Pancreas (tissue), 10 donors: ENCODE measurements around the gene ZP2. TPM values are rescaled to one million over a fixed set of nuclear protein-coding genes. Genes with fewer than 3 reads are reported as not detected.

ENCODE experiments used
- ATAC-seq, 4 donors: fragments of 200-7000 bp; cut with Tn5 transposase; one replicate each; pipeline versions ENCODE4 v1.8.0 to v1.9.1; 2020; ENCODE audit warnings: mild to moderate bottlenecking in 4 of 4, moderate library complexity in 4 of 4
- DNase-seq, 6 donors: peaks; one replicate each; pipeline ENCODE4 v3.0.0-alpha.2; 2020
- FAIRE-seq: peaks from 2 replicates; lab custom pipeline; 2012; peaks lifted over from hg19 to GRCh38; lab: Jason Lieb, UNC
- H3K27ac ChIP-seq, 4 donors: fragments of 200-600 bp; sonication (generic); 1 replicate in 3 of 4; 2 replicates in 1 of 4; pipeline versions ENCODE4 v1.5.0 to v1.8.0; 2020
- H3K27me3 ChIP-seq, 4 donors: fragments of 200-600 bp; one replicate each; pipeline ENCODE4 v1.8.0; 2021
- H3K36me3 ChIP-seq, 3 donors: fragments of 200-600 bp; sonication (generic) in 1 of 3; one replicate each; pipeline versions ENCODE4 v1.5.0 to v1.8.0; 2020 to 2021
- H3K4me1 ChIP-seq, 3 donors: fragments of 200-600 bp; one replicate each; pipeline ENCODE4 v1.8.0; 2021
- H3K4me3 ChIP-seq, 4 donors: fragments of 200-600 bp; sonication (generic) in 2 of 4; one replicate each; pipeline versions ENCODE4 v1.5.0 to v1.8.0; 2020 to 2021
- H3K9me3 ChIP-seq, 4 donors: fragments of 200-600 bp; one replicate each; pipeline ENCODE4 v1.8.0; 2021
- WGBS, 2 donors: extraction: QIAGEN DNeasy Blood & Tissue Kit; methylation state at CpG; one replicate each; pipeline ENCODE4 v1.1.7; 2013; 5-methylcytosine and 5-hydroxymethylcytosine counted together
- intact Hi-C, 3 donors: fragments of 100-400 bp; cut with DNase I; formaldehyde crosslinking; loops; one replicate each; pipeline versions ENCODE4 v1.11.1 to v1.14.2; 2022
- polyA plus RNA-seq, 2 donors: library from polyadenylated mRNA; stranded (reverse); fragments of 200-250 nt; gene quantifications; one replicate each; pipeline ENCODE4 v1.2.3, GENCODE V29; 2013
- total RNA-seq, 6 donors: library from RNA; stranded (reverse); fragmentation: NEBNext Ultra II Directional in 4 of 6; extraction: Animal tissue kit (Norgen Biotek cat#: 25700) in 4 of 6; gene quantifications; one replicate each; pipeline versions ENCODE4 v1.2.1 to v1.2.4, GENCODE V29; 2021 to 2023
- TF ChIP-seq, protein P1 (sequence below), 4 donors: fragments of 200-600 bp; sonication (generic) in 3 of 4; IDR thresholded peaks; one replicate each; pipeline versions ENCODE4 v1.5.0 to v1.8.0; 2021; ENCODE audit warnings: antibody characterized with exemption in 4 of 4
- donor health status: healthy with polysubstance abuse.
- donor health status: DM: no; HTN: no; CAD: no; lungs with moderate emphysema.
- donor health status: DM: no; HTN: no; CAD: no.
- donor health status: control.
- donor health status: control.
- donor health status: Bipolar disorder and iron deficiency.
- donor health status: DM: yes; HTN: yes; CAD: no.
- donor health status: DM: no; HTN: no; CAD: no.
- donor health status: DM: no; HTN: no; CAD: no.
- donor health status: DM: yes; HTN: yes; CAD: no.

Gene ZP2
- total and polyA plus RNA-seq, 8 donors: not detected

DNA sequence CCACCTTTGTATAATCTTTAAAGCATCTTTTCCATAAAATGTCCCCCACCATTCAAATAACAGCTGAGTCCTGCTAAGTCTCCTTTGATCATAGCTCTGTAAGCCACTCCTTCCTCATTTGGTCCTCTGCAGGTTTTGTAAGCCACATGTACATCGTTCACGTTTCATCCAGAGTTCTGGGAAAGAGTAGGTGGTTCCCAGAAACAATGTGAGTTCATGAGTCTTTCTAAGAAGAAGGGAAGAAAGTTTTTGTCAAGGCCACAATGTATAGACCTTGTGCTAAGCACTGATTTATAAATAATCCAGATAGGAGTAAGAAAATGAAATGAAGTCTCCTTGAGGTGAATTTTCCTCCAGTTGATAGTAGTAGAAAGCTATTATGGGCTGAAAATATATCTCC is 13.4 kb upstream of the ZP2 start:
- intact Hi-C loops: no loop called here

DNA sequence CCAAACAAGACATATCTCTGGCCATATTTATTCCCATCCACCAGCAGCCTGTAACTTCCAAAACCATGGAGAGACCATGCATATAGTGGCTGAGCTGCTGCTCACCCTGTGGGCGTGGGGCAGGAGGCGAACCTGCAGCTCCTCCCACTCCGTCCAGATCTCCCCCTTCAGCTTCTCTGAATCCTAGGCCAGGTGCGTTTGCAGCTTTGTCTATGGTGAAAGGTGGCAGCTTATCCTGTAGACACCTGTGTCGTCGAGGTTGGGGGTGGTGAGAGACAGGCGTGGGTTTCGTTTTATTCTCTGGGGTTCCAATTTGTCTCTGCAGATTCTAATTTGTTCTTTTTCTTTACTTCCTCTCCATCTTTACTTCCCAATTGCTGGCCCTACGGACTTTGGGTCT is 12.4 kb upstream of the ZP2 start:
- DNase-seq: no peak
- TF ChIP-seq, protein P1, sequence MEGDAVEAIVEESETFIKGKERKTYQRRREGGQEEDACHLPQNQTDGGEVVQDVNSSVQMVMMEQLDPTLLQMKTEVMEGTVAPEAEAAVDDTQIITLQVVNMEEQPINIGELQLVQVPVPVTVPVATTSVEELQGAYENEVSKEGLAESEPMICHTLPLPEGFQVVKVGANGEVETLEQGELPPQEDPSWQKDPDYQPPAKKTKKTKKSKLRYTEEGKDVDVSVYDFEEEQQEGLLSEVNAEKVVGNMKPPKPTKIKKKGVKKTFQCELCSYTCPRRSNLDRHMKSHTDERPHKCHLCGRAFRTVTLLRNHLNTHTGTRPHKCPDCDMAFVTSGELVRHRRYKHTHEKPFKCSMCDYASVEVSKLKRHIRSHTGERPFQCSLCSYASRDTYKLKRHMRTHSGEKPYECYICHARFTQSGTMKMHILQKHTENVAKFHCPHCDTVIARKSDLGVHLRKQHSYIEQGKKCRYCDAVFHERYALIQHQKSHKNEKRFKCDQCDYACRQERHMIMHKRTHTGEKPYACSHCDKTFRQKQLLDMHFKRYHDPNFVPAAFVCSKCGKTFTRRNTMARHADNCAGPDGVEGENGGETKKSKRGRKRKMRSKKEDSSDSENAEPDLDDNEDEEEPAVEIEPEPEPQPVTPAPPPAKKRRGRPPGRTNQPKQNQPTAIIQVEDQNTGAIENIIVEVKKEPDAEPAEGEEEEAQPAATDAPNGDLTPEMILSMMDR (IDR thresholded peaks at IDR 0.05): no peak

More for the DNA sequence above, 13.4 kb upstream of the ZP2 start:
- no peak for ATAC-seq
- H3K27me3 ChIP-seq: no peaks in the 10 kb centered on the region
- H3K9me3 ChIP-seq: no peaks in the 10 kb centered on the region
- H3K4me3 ChIP-seq: no peak overlapping the region
- TF ChIP-seq, protein P1 (IDR thresholded peaks at IDR 0.05): no peak
- H3K27ac ChIP-seq: no peak overlapping the region
- 65 to 69% methylated on average over 2 of the region's 2 CpGs for WGBS, 2 donors
- no peaks in the 10 kb centered on the region for H3K36me3 ChIP-seq
- no peak for FAIRE-seq
- no peaks in the 10 kb centered on the region for H3K4me1 ChIP-seq
- no peak for DNase-seq

DNA sequence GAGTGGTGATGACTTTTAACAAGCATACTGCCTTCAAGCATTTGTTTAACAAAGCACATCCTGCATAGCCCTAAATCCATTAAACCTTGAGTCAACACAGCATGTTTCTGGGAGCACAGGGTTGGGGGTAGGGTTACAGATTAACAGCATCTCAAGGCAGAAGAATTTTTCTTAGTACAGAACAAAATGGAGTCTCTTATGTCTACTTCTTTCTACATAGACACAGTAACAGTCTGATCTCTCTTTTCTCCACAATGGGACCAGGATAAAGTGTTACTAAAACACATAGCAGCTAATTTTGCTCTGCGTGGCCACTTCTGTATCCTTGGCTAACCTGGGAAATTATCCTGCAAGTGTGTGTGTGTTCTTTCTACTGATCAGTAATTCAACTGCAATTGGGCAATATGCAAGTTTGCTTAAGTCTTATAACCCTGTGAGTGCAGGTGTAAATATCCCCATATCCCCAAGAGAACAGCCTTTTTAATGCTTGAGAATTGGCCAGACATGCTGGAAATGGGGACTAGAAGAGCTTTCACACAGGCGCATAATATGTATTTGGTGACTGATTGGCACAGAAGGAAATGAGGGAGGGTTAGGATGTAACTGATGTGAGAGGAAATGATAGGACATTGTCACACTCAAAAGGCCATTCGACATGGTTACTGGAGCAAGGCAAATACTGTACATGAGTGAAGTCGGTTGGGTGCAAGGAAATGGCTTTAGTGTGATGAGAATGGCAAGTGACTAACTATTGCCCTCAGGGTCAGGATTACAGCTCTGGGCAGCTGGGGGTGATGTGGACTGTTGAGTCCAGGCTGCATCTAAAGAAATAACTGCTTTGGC is 11.3 kb upstream of the ZP2 start:
- intact Hi-C loops: no loop called here
- H3K27ac ChIP-seq: no peak overlapping the region
- FAIRE-seq (no peak), ATAC-seq (no peak), DNase-seq (no peak)
- H3K27me3 ChIP-seq: no peaks in the 10 kb centered on the region
- H3K4me1 ChIP-seq: no peaks in the 10 kb centered on the region
- no peaks in the 10 kb centered on the region for H3K36me3 ChIP-seq
- TF ChIP-seq, protein P1 (IDR thresholded peaks at IDR 0.05): no peak
- WGBS, 2 donors: 60 to 78% methylated on average over 4 of the region's 4 CpGs
- no peak overlapping the region for H3K4me3 ChIP-seq
- H3K9me3 ChIP-seq: no peaks in the 10 kb centered on the region

More for the DNA sequence above, 12.4 kb upstream of the ZP2 start:
- intact Hi-C loops: no loop called here
- H3K27me3 ChIP-seq: no peaks in the 10 kb centered on the region
- no peaks in the 10 kb centered on the region for H3K9me3 ChIP-seq
- no peak overlapping the region for H3K4me3 ChIP-seq
- H3K36me3 ChIP-seq: no peaks in the 10 kb centered on the region
- ATAC-seq (no peak), FAIRE-seq (no peak)
- 64 to 65% methylated on average over 9 of the region's 9 CpGs for WGBS, 2 donors
- H3K27ac ChIP-seq: no peak overlapping the region
- H3K4me1 ChIP-seq: no peaks in the 10 kb centered on the region

DNA sequence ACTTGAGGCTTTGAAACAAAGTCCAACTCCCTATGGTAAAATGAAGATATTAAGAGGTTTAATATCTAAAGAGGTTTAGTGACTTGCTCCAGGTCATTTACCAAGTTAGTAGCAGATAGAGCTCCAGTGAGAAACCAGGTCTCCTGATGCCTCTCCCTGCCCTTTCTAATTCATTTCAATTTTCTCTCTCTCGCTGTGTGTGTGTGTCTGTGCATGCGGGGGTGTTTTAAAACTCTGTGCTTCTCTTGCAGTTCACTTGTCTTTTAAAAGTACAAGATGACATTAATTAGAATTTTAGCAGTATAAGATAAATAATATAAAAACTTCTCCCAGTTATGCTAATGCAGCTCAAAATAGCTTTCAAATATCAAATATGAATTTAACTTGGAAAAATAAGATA is 8.2 kb upstream of the ZP2 start:
- H3K27ac ChIP-seq: no peak overlapping the region
- DNase-seq (no peak), FAIRE-seq (no peak), ATAC-seq (no peak)
- H3K27me3 ChIP-seq: no peaks in the 10 kb centered on the region
- no peaks in the 10 kb centered on the region for H3K36me3 ChIP-seq
- 87 to 96% methylated on average over 2 of the region's 2 CpGs for WGBS, 2 donors
- H3K4me3 ChIP-seq: no peak overlapping the region
- no peaks in the 10 kb centered on the region for H3K4me1 ChIP-seq
- TF ChIP-seq, protein P1 (IDR thresholded peaks at IDR 0.05): no peak
- intact Hi-C loops: loop anchor here in 1 of 3 donors (5.0 kb wide), 1 partner anchor 38 kb away; no protein-coding TSS in a partner anchor
- H3K9me3 ChIP-seq: no peaks in the 10 kb centered on the region

DNA sequence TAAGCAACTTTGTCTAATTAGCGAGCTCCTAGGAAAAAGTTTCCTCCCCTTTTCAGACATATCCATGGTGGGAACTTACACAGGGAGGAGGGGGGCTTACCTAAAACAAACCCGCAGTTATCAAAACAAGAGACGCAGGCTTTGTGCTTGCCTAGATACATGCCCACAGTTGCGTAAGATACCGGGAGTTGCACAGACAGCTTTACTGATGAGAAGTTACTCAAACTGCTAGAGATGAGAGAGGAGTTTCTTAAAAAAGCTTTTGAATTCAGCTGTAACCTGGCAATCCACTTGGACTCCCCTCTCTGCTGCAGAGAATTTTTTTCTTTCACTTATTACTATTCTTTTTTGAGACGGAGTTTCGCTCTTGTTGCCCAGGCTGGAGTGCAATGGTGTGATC is 6.8 kb upstream of the ZP2 start:
- TF ChIP-seq, protein P1 (IDR thresholded peaks at IDR 0.05): no peak
- 40 to 41% methylated on average over 7 of the region's 7 CpGs for WGBS, 2 donors
- FAIRE-seq: no peak
- DNase-seq: no peak
- ATAC-seq: no peak
- H3K4me3 ChIP-seq: no peak overlapping the region
- intact Hi-C loops: loop anchor here in 1 of 3 donors (5.0 kb wide), 1 partner anchor 39 kb away; no protein-coding TSS in a partner anchor
- H3K27me3 ChIP-seq: no peaks in the 10 kb centered on the region
- H3K27ac ChIP-seq: no peak overlapping the region
- no peaks in the 10 kb centered on the region for H3K9me3 ChIP-seq
- no peaks in the 10 kb centered on the region for H3K4me1 ChIP-seq
- no peaks in the 10 kb centered on the region for H3K36me3 ChIP-seq
